ENCODE measurements around the gene INTS11.

The INTS11 gene

GRCh38 chr1:1291548-1292441 lies 32.7 kb downstream of the INTS11 start:
- no peak overlapping the region for H3K27ac ChIP-seq
- H3K4me3 ChIP-seq (ENCODE audit: low read depth in 1 of 2, low read length in 1 of 2): no peak overlapping the region
- peaks cover 36% of the 10 kb centered on the region for H3K36me3 ChIP-seq
- no peaks in the 10 kb centered on the region for H3K4me1 ChIP-seq (ENCODE audit: control insufficient read depth in 1 of 2, insufficient read depth in 1 of 2, low read depth in 1 of 2, low read length in 1 of 2)
- TF ChIP-seq CTCF (IDR thresholded peaks at IDR 0.05): no peak
- H3K27me3 ChIP-seq: no peaks in the 10 kb centered on the region
- H3K9me3 ChIP-seq: no peaks in the 10 kb centered on the region

GRCh38 chr1:1291023-1291528 lies 33.4 kb downstream of the INTS11 start:
- H3K9me3 ChIP-seq: no peaks in the 10 kb centered on the region
- H3K27me3 ChIP-seq: peaks cover 4% of the 10 kb centered on the region
- TF ChIP-seq CTCF (IDR thresholded peaks at IDR 0.05): no peak
- H3K4me3 ChIP-seq (ENCODE audit: low read depth in 1 of 2, low read length in 1 of 2): no peak overlapping the region
- no peaks in the 10 kb centered on the region for H3K4me1 ChIP-seq (ENCODE audit: control insufficient read depth in 1 of 2, insufficient read depth in 1 of 2, low read depth in 1 of 2, low read length in 1 of 2)
- H3K27ac ChIP-seq: no peak overlapping the region
- peaks cover 29% of the 10 kb centered on the region for H3K36me3 ChIP-seq

GRCh38 chr1:1290238-1290731 lies 34.2 kb downstream of the INTS11 start:
- Histone ChIP-seq H3K4me1 (ENCODE audit: control insufficient read depth in 1 of 2, insufficient read depth in 1 of 2, low read depth in 1 of 2, low read length in 1 of 2) (no peaks in the 10 kb centered on the region), H3K9me3 (no peaks in the 10 kb centered on the region), H3K27me3 (peaks cover 4% of the 10 kb centered on the region), H3K27ac (no peak overlapping the region), H3K4me3 (ENCODE audit: low read depth in 1 of 2, low read length in 1 of 2) (no peak overlapping the region), H3K36me3 (peaks cover 21% of the 10 kb centered on the region)
- TF ChIP-seq CTCF (IDR thresholded peaks at IDR 0.05): no peak

GRCh38 chr1:1287288-1288110 lies 37.0 kb downstream of the INTS11 start:
- Histone ChIP-seq H3K27ac (no peak overlapping the region), H3K36me3 (no peaks in the 10 kb centered on the region), H3K27me3 (peaks cover 4% of the 10 kb centered on the region), H3K4me1 (ENCODE audit: control insufficient read depth in 1 of 2, insufficient read depth in 1 of 2, low read depth in 1 of 2, low read length in 1 of 2) (no peaks in the 10 kb centered on the region), H3K9me3 (no peaks in the 10 kb centered on the region), H3K4me3 (ENCODE audit: low read depth in 1 of 2, low read length in 1 of 2) (no peak overlapping the region)
- no peak for TF ChIP-seq CTCF (IDR thresholded peaks at IDR 0.05)

GRCh38 chr1:1286313-1287261 lies 37.9 kb downstream of the INTS11 start:
- Histone ChIP-seq H3K27ac (no peak overlapping the region), H3K4me3 (ENCODE audit: low read depth in 1 of 2, low read length in 1 of 2) (no peak overlapping the region), H3K27me3 (peaks cover 4% of the 10 kb centered on the region), H3K36me3 (no peaks in the 10 kb centered on the region), H3K9me3 (no peaks in the 10 kb centered on the region), H3K4me1 (ENCODE audit: control insufficient read depth in 1 of 2, insufficient read depth in 1 of 2, low read depth in 1 of 2, low read length in 1 of 2) (no peaks in the 10 kb centered on the region)
- no peak for TF ChIP-seq CTCF (IDR thresholded peaks at IDR 0.05)

All from neutrophil (primary cell).